Measurements from ENCODE around the gene PDE9A.

DNA sequence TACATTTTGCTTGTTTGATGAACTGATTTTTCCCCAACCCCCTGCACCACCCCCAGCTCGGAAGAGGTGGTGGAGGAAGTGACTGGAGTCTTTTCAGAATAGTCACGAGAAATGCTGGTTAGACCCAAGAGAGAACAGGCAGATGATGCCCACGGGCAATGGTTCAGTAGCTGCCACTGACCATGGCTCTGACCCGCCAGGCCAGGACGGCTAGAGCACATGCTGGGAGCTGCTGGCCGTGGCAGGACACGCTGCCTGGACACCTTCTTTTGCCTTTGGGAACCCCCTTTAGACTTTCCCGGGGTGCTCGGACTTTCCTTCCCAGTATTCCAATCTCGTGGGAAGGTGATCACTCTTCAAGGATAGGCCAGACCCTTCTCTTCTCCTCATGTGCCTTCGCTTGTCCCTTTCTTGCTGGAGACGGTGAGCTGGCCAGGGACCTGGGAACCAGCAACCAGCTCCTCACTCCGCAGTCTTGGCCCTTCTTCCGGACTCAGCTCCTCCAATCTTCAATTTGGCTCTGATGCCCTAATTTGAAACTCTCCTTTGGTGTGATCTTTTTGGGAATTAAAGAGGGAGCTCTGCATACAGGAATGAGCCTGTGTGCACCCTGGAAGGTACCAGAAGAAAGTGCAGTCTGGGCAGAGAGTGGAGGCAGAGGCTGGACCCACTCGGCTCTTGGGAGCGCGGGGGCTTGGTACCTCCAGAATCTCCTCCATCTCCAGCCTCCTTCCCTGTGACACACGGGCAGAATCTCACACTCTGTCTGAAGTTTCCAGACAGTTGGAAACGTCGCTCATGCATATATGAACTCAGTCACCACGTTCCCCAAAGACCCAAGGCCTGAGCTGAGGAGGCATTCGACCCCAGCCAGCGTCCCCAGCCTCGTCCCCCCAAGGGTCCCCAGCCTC is 4.0 kb upstream of the PDE9A start:
- TF ChIP-seq, protein P1, sequence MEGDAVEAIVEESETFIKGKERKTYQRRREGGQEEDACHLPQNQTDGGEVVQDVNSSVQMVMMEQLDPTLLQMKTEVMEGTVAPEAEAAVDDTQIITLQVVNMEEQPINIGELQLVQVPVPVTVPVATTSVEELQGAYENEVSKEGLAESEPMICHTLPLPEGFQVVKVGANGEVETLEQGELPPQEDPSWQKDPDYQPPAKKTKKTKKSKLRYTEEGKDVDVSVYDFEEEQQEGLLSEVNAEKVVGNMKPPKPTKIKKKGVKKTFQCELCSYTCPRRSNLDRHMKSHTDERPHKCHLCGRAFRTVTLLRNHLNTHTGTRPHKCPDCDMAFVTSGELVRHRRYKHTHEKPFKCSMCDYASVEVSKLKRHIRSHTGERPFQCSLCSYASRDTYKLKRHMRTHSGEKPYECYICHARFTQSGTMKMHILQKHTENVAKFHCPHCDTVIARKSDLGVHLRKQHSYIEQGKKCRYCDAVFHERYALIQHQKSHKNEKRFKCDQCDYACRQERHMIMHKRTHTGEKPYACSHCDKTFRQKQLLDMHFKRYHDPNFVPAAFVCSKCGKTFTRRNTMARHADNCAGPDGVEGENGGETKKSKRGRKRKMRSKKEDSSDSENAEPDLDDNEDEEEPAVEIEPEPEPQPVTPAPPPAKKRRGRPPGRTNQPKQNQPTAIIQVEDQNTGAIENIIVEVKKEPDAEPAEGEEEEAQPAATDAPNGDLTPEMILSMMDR (IDR thresholded peaks at IDR 0.05; ENCODE audit: borderline replicate concordance, extremely low read depth, low read length, poor library complexity, severe bottlenecking): no peak
- TF ChIP-seq EZH2 (IDR thresholded peaks at IDR 0.05; ENCODE audit: borderline replicate concordance, low read depth, low read length, severe bottlenecking): no peak

All from DND-41 (cell line).